HG02973 (cell line): ENCODE measurements around the gene ZNF620.
"Not testable (repeated sequence)": the region's sequence is repeated elsewhere in the genome, so short reads cannot be mapped to it uniquely, and the experiment has no call there.

Experiments used
- ATAC-seq: cut with Tn5 transposase; IDR thresholded peaks from one replicate; pipeline ENCODE4 v1.9.1; 2021; ENCODE audit warnings: moderate library complexity; ENCODE audit not compliant: unreplicated experiment

The ZNF620 gene

DNA sequence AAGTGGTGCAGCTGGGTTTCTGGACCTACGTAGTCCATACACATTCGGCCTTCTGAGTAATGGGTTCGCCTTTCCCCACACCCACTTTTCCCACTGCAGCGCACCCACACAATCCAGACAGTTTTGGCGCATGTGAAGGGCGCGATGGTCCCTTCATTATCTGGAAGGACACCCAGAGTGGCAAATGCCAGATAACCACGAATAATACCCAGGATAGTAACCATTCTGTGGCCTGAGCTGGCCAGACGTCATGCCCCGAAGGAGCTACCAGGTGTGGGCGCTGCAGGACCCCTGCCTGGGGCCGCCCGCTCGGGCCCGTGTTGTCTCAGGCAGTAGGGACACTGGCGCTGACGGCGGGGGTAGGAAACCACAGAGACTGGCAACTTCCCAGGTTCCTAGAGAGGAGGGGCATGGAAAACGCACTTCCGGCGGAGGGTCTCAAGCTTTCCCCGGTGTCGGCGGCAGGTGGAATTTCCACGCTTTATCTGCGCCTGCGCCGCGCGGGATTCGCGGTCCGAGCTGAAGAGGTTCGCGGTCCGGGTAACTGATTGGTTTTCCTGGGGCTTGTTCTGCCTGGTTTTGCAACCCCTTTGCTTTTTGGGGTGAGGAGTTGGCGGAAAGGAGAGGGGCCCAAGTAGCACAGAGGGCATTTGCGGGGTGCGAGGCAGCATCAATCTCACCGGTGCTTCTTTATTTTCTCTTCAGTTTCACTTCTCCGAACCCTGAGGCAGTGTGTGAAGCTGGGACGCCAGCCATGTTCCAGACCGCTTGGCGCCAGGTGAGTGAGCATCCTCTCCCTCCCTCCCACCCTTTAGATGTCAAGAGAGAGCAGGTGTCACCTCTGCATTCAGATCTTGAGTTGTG lies at the start of gene ZNF620:
TSS of gene ZNF620 (plus strand) at position 441 of the 864 bp plus-strand sequence. CDS start at position 755, 314 bp downstream.
- ATAC-seq = peak; percentile 63

DNA sequence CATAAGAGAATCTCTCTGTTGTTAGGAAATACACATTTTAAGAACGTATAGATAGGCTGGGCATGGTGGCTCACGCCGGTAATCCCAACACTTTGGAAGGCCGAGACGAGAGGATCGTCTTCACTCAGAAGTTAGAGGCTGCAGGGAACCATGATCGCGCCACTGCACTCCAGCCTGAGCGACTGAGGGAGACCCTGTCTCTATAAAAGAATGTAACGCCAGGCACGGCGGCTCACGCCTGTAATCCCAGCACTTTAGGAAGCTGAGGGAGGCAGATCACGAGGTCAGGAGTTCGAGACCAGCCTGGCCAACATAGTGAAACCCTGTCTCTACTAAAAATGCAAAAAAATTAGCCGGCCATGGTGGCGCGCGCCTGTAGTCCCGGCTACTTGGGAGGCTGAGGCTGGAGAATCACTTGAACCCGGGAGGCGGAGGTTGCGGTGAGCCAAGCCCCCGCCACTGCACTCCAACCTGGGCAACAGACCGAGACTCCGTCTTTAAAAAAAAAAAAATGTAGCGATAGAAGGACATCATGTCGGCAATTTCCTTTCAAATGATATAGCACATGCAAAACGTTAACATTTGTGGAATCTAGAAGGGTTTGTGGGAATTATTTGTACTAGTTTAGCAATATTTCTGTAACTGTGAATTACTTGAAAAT lies 49.4 kb upstream of the ZNF620 start:
- ATAC-seq = no peak

DNA sequence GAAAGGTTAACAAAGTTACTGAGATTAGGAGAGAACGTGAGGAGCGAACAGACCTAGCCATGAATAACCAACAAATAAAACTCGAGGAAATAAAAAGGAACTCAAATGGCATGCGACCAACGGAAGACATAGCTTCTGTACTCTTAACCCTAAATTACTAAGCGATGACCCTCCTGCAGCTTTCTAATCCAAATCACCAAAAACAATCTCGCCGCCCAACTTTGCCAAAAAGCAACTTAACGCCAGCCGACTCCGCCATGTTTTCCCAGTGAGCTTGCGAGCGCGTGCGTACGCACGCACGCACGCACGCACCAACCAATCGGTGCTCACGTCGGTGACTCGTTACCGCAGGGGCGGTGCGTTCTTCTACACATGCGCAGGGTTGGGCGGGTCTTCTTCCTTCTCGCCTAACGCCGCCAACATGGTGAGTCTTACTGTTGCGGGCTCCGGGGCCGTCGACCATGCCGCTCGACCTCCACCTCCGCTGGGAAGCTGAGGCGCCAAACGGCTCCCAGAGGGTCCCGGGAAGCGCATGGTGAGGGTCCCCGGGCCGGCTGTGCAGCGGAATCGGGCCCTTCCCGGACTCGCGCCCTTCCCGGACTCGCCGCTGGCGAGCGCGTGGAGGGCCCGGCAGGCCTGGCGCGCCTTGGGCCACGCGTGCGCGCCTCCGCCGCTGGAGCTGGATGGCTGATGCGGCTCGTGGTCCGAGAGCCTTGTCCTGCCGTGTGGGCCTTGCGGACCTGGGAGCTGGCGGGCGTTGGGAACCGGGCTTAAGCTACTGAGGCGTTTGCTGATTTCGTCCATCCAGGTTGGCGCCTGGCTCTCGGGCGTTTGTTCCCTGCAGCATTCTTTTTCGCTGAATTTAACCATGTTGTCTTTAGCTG lies 48.7 kb upstream of the ZNF620 start, which contains the start of gene RPL14:
TSS of gene RPL14 (plus strand) at position 400 of the 884 bp plus-strand sequence. CDS start at position 533, 133 bp downstream.
- ATAC-seq = peak; percentile 62

- ATAC-seq = no peak
These were observed 47.4 kb upstream of the ZNF620 start for GRCh38 chr3:40458473-40458872.

DNA sequence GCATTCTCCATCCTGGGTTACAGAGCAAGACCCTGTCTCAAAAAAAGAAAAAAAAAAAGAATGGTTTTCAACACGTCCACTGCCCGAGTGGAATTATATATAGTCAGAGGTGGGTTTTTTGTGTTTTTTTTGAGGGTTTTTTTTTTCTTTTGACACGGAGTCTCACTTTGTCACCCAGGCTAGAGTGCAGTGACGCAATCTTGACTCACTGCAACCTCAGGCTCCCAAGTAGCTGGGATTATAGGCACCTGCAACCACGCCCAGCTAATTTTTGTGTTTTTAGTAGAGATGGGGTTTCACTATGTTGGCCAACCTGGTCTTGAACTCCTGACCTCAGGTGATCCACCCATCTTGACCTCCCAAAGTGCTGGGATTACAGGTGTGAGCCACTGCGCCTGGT lies 45.4 kb upstream of the ZNF620 start:
- ATAC-seq = not testable (repeated sequence)

DNA sequence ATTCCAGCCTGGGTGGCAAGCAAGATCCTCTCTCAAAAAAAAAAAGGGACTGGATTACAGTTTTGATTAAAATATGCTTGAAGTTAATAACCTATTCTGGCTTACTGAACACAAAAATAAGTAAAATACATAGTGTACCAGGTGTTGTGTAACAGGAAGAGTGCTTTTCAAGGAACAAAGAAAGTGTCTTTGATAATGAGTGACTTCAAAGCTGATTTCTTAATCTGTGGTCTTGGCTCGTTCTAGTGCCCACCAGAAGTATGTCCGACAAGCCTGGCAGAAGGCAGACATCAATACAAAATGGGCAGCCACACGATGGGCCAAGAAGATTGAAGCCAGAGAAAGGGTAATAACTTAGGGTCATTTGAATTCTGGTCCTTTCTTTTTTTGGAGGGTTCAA lies 44.7 kb upstream of the ZNF620 start:
- ATAC-seq = no peak

GRCh38 chr3:40462838-40463237 lies 43.0 kb upstream of the ZNF620 start:
- not testable (repeated sequence) for ATAC-seq

- no peak for ATAC-seq
These were observed 42.3 kb upstream of the ZNF620 start for GRCh38 chr3:40463579-40463978.

GRCh38 chr3:40464339-40465110 lies 41.3 kb upstream of the ZNF620 start:
- ATAC-seq = no peak

- ATAC-seq = no peak
These were observed 40.8 kb upstream of the ZNF620 start for GRCh38 chr3:40465111-40465407.

DNA sequence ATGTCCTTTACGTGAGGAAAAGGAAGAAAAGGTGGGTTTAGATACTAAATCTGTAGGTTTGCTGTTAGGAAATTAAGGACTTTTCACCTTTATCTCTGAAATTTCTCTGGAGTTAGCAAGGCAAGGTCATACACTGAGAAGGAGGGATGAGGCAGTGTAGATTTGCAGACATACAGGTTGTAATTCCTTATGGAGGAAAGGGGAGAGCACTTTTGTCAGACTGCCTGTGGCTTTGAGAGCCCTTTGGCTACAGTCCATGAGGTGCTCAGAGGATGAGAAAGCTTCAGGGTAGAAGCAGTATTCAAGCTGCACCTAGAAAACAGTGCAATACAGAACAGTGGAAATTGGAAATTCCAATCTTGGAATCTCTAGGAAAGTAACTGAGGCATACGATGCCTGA lies 40.4 kb upstream of the ZNF620 start:
- ATAC-seq = no peak

GRCh38 chr3:40468018-40468417 lies 37.8 kb upstream of the ZNF620 start:
- ATAC-seq = no peak

GRCh38 chr3:40470701-40471100 lies 35.1 kb upstream of the ZNF620 start:
- no peak for ATAC-seq

GRCh38 chr3:40476478-40477470 lies 29.1 kb upstream of the ZNF620 start, which contains the start of gene ZNF619:
Gene ZNF619, plus strand, starts transcription at chr3:40477122. Its CDS starts 858 bp downstream, at chr3:40477980.
- peak; percentile 85 for ATAC-seq

DNA sequence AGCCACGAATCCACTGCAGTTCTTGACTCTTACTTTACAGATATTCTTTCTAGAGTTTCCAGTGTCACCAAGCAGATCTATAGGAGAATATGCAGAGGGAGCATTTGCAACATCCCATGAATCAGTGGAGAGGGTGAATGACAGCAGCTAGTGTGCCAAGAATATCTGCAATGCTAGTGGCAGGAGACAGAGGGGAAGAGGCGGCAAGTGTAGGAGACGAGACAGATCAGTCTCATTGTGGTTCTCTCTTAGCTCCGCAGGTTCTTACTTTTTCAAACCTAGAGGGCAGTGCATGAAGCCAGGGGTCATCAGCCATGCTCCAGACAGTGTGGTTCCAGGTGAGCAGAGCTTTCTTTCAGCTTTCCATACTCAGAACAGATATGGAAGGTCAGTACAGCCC lies 28.2 kb upstream of the ZNF620 start:
- ATAC-seq = no peak

DNA sequence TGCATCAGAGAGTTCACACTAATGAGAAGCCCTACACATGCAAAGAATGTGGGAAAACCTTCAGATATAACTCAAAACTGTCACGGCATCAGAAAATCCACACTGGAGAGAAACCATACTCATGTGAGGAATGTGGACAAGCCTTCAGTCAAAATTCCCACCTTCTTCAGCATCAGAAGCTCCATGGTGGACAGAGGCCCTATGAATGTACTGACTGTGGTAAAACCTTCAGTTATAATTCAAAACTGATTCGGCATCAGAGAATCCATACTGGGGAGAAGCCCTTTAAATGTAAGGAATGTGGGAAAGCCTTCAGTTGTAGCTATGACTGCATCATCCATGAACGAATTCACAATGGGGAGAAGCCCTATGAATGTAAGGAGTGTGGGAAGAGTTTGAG lies 18.7 kb upstream of the ZNF620 start:
- no peak for ATAC-seq

- no peak for ATAC-seq
These were observed 14.9 kb upstream of the ZNF620 start for GRCh38 chr3:40490916-40491315.

- ATAC-seq = no peak
These were observed 11.1 kb upstream of the ZNF620 start for GRCh38 chr3:40494698-40495097.

DNA sequence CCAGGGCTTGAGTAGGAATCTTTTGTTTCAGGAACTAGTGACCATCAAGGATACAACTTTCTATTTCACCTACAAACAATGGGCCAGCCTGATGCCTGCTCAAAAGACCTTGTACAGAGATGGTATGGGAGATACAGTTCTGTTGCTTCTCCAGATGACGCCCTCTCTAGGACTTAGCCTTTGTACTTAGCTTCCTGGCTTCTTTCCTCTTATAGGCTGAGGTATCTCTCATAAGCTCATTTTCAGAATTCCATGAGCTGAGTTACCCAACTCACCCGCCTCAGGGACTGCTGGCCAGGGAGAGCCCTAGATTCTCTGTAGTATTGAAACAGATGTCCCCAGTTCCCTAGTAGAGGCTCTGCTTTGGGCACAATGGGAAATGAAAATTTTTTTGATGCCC lies 8.6 kb upstream of the ZNF620 start:
- no peak for ATAC-seq
